Neural cell (in vitro differentiated cells): ENCODE data around the gene BAG1. TPM values are rescaled to one million over a fixed set of nuclear protein-coding genes. Genes with fewer than 3 reads are reported as not detected.

ENCODE experiments used
- H2AFZ ChIP-seq: fragments of 200-600, 300-800 bp; sonication (generic), shearing (Covaris generic); 2 replicates; pipeline ENCODE4 v1.6.0; 2014; ENCODE audit warnings: low read depth, mild to moderate bottlenecking, antibody characterized with exemption, low read length, moderate library complexity
- H3F3A ChIP-seq: fragments of 200-600 bp; shearing (Covaris generic); 2 replicates; pipeline ENCODE4 v1.6.1; 2016; ENCODE audit warnings: mild to moderate bottlenecking, moderate library complexity, mixed read lengths, antibody characterized with exemption, low read length; ENCODE audit not compliant: insufficient read depth, poor library complexity, severe bottlenecking
- H3K27ac ChIP-seq: fragments of 200-600, 300-800 bp; sonication (generic), shearing (Covaris generic); 2 replicates; pipeline ENCODE4 v1.5.1; 2014; ENCODE audit warnings: mild to moderate bottlenecking, low read length, moderate library complexity
- H3K27me3 ChIP-seq: fragments of 300-800, 200-600 bp; sonication (generic), shearing (Covaris generic); 2 replicates; pipeline ENCODE4 v1.6.0; 2014; ENCODE audit warnings: mild to moderate bottlenecking, low read depth, low read length, moderate library complexity; ENCODE audit not compliant: insufficient read depth
- H3K36me3 ChIP-seq: fragments of 300-800, 200-600 bp; sonication (generic), shearing (Covaris generic); 2 replicates; pipeline ENCODE4 v1.5.1; 2014; ENCODE audit warnings: mild to moderate bottlenecking, antibody characterized with exemption, low read length, moderate library complexity; ENCODE audit not compliant: insufficient read depth
- H3K4me2 ChIP-seq: fragments of 300-800, 200-600 bp; sonication (generic), shearing (Covaris generic); 2 replicates; pipeline ENCODE4 v1.6.0; 2014; ENCODE audit warnings: mild to moderate bottlenecking, low read length
- H3K4me3 ChIP-seq: fragments of 300-800, 200-600 bp; sonication (generic), shearing (Covaris generic); 2 replicates; pipeline ENCODE4 v1.5.1; 2014; ENCODE audit warnings: mild to moderate bottlenecking, low read length, moderate library complexity
- H3K79me2 ChIP-seq: fragments of 200-600 bp; shearing (Covaris generic); replicated peaks from 2 replicates; pipeline ENCODE4 v1.6.0; 2014; ENCODE audit warnings: mild to moderate bottlenecking, low read length, moderate library complexity; ENCODE audit not compliant: insufficient read depth
- H3K9ac ChIP-seq: fragments of 300-800, 200-600 bp; sonication (generic), shearing (Covaris generic); 2 replicates; pipeline ENCODE4 v1.6.1; 2016; ENCODE audit warnings: mild to moderate bottlenecking, low read length, mixed read lengths
- H3K9me2 ChIP-seq: fragments of 200-600 bp; shearing (Covaris generic); 2 replicates; pipeline ENCODE4 v1.6.1; 2016; ENCODE audit warnings: mild to moderate bottlenecking, low read length, mixed read lengths; ENCODE audit not compliant: insufficient read depth
- H3K9me3 ChIP-seq: fragments of 200-600, 300-800 bp; sonication (generic), shearing (Covaris generic); 2 replicates; pipeline ENCODE4 v1.6.1; 2016; ENCODE audit warnings: mild to moderate bottlenecking, mixed run types, low read length, moderate library complexity, mixed read lengths
- H4K20me1 ChIP-seq: fragments of 200-600 bp; shearing (Covaris generic); 2 replicates; pipeline ENCODE4 v1.6.1; 2016; ENCODE audit warnings: mild to moderate bottlenecking, mixed run types; ENCODE audit not compliant: insufficient read depth
- EP300 ChIP-seq: fragments of 450-650 bp; conservative IDR thresholded peaks from 2 replicates; pipeline ENCODE4 v1.6.1; 2014; ENCODE audit warnings: antibody characterized with exemption, mild to moderate bottlenecking, moderate library complexity; ENCODE audit not compliant: poor library complexity, severe bottlenecking
- EZH2 ChIP-seq: fragments of 200-600, 300-800 bp; shearing (Covaris generic), sonication (generic); IDR thresholded peaks from 2 replicates; pipeline ENCODE4 v1.6.1; 2014; ENCODE audit warnings: antibody characterized with exemption, low read length, borderline replicate concordance, mild to moderate bottlenecking; ENCODE audit not compliant: insufficient read depth, poor library complexity, severe bottlenecking
- MXI1 ChIP-seq: fragments of 450-650 bp; conservative IDR thresholded peaks from 2 replicates; pipeline ENCODE4 v1.6.1; 2014; ENCODE audit warnings: antibody characterized with exemption, mild to moderate bottlenecking; ENCODE audit not compliant: poor library complexity, severe bottlenecking
- POLR2AphosphoS5 ChIP-seq: IDR thresholded peaks from 2 replicates; pipeline ENCODE4 v1.6.1; 2012
- RAD21 ChIP-seq: fragments of 450-650 bp; conservative IDR thresholded peaks from 2 replicates; pipeline ENCODE4 v1.6.1; 2014; ENCODE audit warnings: antibody characterized with exemption, mild to moderate bottlenecking, moderate library complexity
- SMC3 ChIP-seq: fragments of 450-650 bp; conservative IDR thresholded peaks from 2 replicates; pipeline ENCODE4 v1.6.1; 2014; ENCODE audit warnings: antibody characterized with exemption, mild to moderate bottlenecking, moderate library complexity; ENCODE audit not compliant: poor library complexity
- TAF1 ChIP-seq: IDR thresholded peaks from 2 replicates; pipeline ENCODE4 v1.6.1; 2012; ENCODE audit warnings: low read depth
- polyA plus RNA-seq: library from polyadenylated mRNA; depleted of rRNA; stranded (reverse); fragments of >200 nt; gene quantifications from 2 replicates; pipeline ENCODE4 v1.2.3, GENCODE V29; 2014
- TF ChIP-seq, protein P1 (sequence below): IDR thresholded peaks from 2 replicates; pipeline ENCODE4 v1.6.1; 2012; ENCODE audit warnings: borderline replicate concordance
- TF ChIP-seq, protein P2 (sequence below): fragments of 450-650 bp; IDR thresholded peaks from 2 replicates; pipeline ENCODE4 v1.5.1; 2014; ENCODE audit warnings: antibody characterized with exemption, mild to moderate bottlenecking, moderate library complexity; ENCODE audit not compliant: poor library complexity, severe bottlenecking

Gene BAG1
- polyA plus RNA-seq, 1 donor from 2014 or later, result 94.9 TPM

DNA sequence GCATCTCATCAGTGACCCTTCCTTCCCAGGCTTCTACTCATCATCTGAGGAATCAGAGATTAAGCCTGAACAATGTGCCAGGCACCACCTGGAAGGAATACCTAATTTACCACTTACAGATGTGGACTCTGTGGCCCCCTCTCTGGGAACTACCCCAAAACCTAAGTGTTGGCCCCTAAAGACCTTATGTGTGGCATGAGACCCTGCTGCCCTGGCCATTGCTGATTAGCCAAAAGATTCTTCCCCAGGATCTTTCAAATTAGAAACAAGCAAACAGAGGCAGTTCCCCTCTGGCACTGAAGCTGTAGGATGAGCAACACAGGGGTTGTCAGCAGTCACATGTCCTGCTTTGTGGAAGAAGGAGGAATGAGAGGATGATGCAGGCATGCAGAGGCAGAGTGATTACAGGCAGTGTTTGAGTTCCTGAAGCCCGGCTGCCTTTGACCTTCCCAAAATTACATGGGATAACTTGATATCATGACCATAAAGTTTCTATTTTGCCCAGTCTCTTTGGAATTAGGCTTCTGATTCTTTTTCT is 14.0 kb downstream of the BAG1 start:
- no peaks in the 10 kb centered on the region for H3K9me2 ChIP-seq
- H3K9ac ChIP-seq, result no peak overlapping the region
- no peaks in the 10 kb centered on the region for H4K20me1 ChIP-seq
- no peak overlapping the region for H3K27ac ChIP-seq
- no peaks in the 10 kb centered on the region for H3K79me2 ChIP-seq
- no peaks in the 10 kb centered on the region for H3K36me3 ChIP-seq
- H3F3A ChIP-seq, result no peaks in the 10 kb centered on the region
- TF ChIP-seq, protein P1, sequence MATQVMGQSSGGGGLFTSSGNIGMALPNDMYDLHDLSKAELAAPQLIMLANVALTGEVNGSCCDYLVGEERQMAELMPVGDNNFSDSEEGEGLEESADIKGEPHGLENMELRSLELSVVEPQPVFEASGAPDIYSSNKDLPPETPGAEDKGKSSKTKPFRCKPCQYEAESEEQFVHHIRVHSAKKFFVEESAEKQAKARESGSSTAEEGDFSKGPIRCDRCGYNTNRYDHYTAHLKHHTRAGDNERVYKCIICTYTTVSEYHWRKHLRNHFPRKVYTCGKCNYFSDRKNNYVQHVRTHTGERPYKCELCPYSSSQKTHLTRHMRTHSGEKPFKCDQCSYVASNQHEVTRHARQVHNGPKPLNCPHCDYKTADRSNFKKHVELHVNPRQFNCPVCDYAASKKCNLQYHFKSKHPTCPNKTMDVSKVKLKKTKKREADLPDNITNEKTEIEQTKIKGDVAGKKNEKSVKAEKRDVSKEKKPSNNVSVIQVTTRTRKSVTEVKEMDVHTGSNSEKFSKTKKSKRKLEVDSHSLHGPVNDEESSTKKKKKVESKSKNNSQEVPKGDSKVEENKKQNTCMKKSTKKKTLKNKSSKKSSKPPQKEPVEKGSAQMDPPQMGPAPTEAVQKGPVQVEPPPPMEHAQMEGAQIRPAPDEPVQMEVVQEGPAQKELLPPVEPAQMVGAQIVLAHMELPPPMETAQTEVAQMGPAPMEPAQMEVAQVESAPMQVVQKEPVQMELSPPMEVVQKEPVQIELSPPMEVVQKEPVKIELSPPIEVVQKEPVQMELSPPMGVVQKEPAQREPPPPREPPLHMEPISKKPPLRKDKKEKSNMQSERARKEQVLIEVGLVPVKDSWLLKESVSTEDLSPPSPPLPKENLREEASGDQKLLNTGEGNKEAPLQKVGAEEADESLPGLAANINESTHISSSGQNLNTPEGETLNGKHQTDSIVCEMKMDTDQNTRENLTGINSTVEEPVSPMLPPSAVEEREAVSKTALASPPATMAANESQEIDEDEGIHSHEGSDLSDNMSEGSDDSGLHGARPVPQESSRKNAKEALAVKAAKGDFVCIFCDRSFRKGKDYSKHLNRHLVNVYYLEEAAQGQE, result no peak
- no peak for TF ChIP-seq POLR2AphosphoS5
- no peak for TF ChIP-seq EP300
- TF ChIP-seq, protein P2, sequence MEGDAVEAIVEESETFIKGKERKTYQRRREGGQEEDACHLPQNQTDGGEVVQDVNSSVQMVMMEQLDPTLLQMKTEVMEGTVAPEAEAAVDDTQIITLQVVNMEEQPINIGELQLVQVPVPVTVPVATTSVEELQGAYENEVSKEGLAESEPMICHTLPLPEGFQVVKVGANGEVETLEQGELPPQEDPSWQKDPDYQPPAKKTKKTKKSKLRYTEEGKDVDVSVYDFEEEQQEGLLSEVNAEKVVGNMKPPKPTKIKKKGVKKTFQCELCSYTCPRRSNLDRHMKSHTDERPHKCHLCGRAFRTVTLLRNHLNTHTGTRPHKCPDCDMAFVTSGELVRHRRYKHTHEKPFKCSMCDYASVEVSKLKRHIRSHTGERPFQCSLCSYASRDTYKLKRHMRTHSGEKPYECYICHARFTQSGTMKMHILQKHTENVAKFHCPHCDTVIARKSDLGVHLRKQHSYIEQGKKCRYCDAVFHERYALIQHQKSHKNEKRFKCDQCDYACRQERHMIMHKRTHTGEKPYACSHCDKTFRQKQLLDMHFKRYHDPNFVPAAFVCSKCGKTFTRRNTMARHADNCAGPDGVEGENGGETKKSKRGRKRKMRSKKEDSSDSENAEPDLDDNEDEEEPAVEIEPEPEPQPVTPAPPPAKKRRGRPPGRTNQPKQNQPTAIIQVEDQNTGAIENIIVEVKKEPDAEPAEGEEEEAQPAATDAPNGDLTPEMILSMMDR, result no peak
- no peak for TF ChIP-seq TAF1
- TF ChIP-seq EZH2, result no peak
- no peak for TF ChIP-seq MXI1
- TF ChIP-seq SMC3, result no peak
- no peak for TF ChIP-seq RAD21
- no peak overlapping the region for H3K4me2 ChIP-seq
- no peak overlapping the region for H3K4me3 ChIP-seq
- no peaks in the 10 kb centered on the region for H3K9me3 ChIP-seq
- H2AFZ ChIP-seq, result no peak overlapping the region
- H3K27me3 ChIP-seq, result no peaks in the 10 kb centered on the region

DNA sequence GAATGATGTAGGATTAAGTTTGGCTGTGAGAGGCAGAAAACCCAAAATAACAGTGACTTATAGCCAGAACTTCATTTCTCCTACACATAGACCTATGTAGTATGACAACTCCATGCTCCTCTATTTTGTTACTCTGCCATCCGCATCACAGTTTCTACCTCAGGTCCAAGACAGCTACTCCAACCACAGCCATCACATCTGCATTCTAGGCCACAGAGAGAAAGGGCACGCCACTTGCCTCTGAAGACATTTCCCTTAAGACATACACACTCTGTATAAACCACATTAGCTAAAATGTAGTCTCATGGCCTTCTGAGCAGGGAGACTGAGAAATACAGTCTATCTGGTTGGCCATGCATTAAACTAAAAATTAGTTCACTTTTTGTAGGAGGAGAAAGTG is 14.5 kb downstream of the BAG1 start:
- H3F3A ChIP-seq, result no peaks in the 10 kb centered on the region
- H3K9me3 ChIP-seq, result no peaks in the 10 kb centered on the region
- no peak for TF ChIP-seq RAD21
- H3K4me3 ChIP-seq, result no peak overlapping the region
- no peaks in the 10 kb centered on the region for H4K20me1 ChIP-seq
- no peak overlapping the region for H3K9ac ChIP-seq
- no peak overlapping the region for H2AFZ ChIP-seq
- no peaks in the 10 kb centered on the region for H3K79me2 ChIP-seq
- H3K36me3 ChIP-seq, result no peaks in the 10 kb centered on the region
- H3K9me2 ChIP-seq, result no peaks in the 10 kb centered on the region
- no peak overlapping the region for H3K4me2 ChIP-seq
- no peaks in the 10 kb centered on the region for H3K27me3 ChIP-seq
- H3K27ac ChIP-seq, result no peak overlapping the region
